CD14-positive monocyte (primary cell): ENCODE data around the gene CATSPER1. TPM values are rescaled to one million over a fixed set of nuclear protein-coding genes. Genes with fewer than 3 reads are reported as not detected.
A peak's percentile ranks its signal among the peaks of the same experiment; 100 is the strongest.

Experiments
- DNase-seq, 3 donors: peaks; one replicate each; pipeline ENCODE4 v3.0.0-alpha.2; 2011 to 2022
- H2AFZ ChIP-seq: 2 replicates; pipeline ENCODE4 v1.6.0; 2012; ENCODE audit warnings: mild to moderate bottlenecking, low read depth, low read length, inconsistent platforms; ENCODE audit not compliant: insufficient read depth, poor library complexity, severe bottlenecking
- H3K27ac ChIP-seq, 2 donors: 1 replicate in 1 of 2; 2 replicates in 1 of 2; pipeline ENCODE4 v1.5.1; 2012 to 2013; ENCODE audit warnings: low read length in 2 of 2, control low read depth in 1 of 2, inconsistent platforms in 1 of 2, low read depth in 1 of 2, mild to moderate bottlenecking in 1 of 2
- H3K27me3 ChIP-seq, 2 donors: one replicate each; pipeline versions ENCODE4 v1.6.0 to v1.6.1; 2011 to 2013; ENCODE audit warnings: low read length in 2 of 2; ENCODE audit not compliant: control insufficient read depth in 2 of 2, insufficient read depth in 2 of 2
- H3K36me3 ChIP-seq, 2 donors: replicated peaks in 1 of 2; 1 replicate in 1 of 2; 2 replicates in 1 of 2; pipeline versions ENCODE4 v1.5.1 to v1.6.1; 2012 to 2013; ENCODE audit warnings: low read length in 2 of 2, control low read depth in 1 of 2, inconsistent platforms in 1 of 2, mild to moderate bottlenecking in 1 of 2; ENCODE audit not compliant: insufficient read depth in 2 of 2, control insufficient read depth in 1 of 2
- H3K4me1 ChIP-seq, 2 donors: 1 replicate in 1 of 2; 2 replicates in 1 of 2; pipeline versions ENCODE4 v1.5.1 to v1.6.1; 2012 to 2013; ENCODE audit warnings: low read length in 2 of 2, control low read depth in 1 of 2, inconsistent platforms in 1 of 2, mild to moderate bottlenecking in 1 of 2, moderate library complexity in 1 of 2; ENCODE audit not compliant: insufficient read depth in 2 of 2, control insufficient read depth in 1 of 2
- H3K4me2 ChIP-seq: replicated peaks from 2 replicates; pipeline ENCODE3; 2012; ENCODE audit warnings: low read length, moderate library complexity, mild to moderate bottlenecking; ENCODE audit not compliant: poor library complexity, severe bottlenecking; ENCODE audit errors: extremely low read depth
- H3K4me3 ChIP-seq, 3 experiments: fragments of 200-600 bp in 1 of 3; sonication (generic) in 1 of 3; replicated peaks in 1 of 3; 1 replicate in 2 of 3; 2 replicates in 1 of 3; pipeline ENCODE4 v1.5.1; 2011 to 2013; ENCODE audit warnings: low read length in 3 of 3, mild to moderate bottlenecking in 3 of 3, control low read depth in 2 of 3, low read depth in 2 of 3, inconsistent platforms in 1 of 3, moderate library complexity in 1 of 3
- H3K79me2 ChIP-seq: 2 replicates; pipeline ENCODE4 v1.6.0; 2012; ENCODE audit warnings: mild to moderate bottlenecking, control low read depth, inconsistent platforms, low read length, moderate library complexity; ENCODE audit not compliant: insufficient read depth
- H3K9ac ChIP-seq: 2 replicates; pipeline ENCODE4 v1.6.0; 2017; ENCODE audit warnings: low read length, mild to moderate bottlenecking; ENCODE audit not compliant: insufficient read depth, poor library complexity, severe bottlenecking
- H3K9me3 ChIP-seq, 2 donors: replicated peaks in 1 of 2; 1 replicate in 1 of 2; 2 replicates in 1 of 2; pipeline versions ENCODE4 v1.5.1 to v1.6.1; 2012 to 2013; ENCODE audit warnings: low read length in 2 of 2, control low read depth in 1 of 2; ENCODE audit not compliant: control insufficient read depth in 1 of 2, insufficient read depth in 1 of 2
- H4K20me1 ChIP-seq: 2 replicates; pipeline ENCODE4 v1.6.0; 2012; ENCODE audit warnings: mild to moderate bottlenecking, low read length, control low read depth, moderate library complexity; ENCODE audit not compliant: insufficient read depth
- H3K27ac Mint-ChIP-seq, 7 donors: one replicate each; pipeline ENCODE4 v1.8.0; 2020; ENCODE audit warnings: mild to moderate bottlenecking in 7 of 7, mixed read lengths in 7 of 7, moderate library complexity in 6 of 7, inconsistent platforms in 2 of 7
- H3K27me3 Mint-ChIP-seq, 3 donors: one replicate each; pipeline ENCODE4 v1.8.0; 2021 to 2022; ENCODE audit warnings: low read depth in 3 of 3, mild to moderate bottlenecking in 3 of 3, mixed read lengths in 3 of 3, moderate library complexity in 3 of 3, inconsistent platforms in 1 of 3
- H3K36me3 Mint-ChIP-seq, 2 donors: one replicate each; pipeline ENCODE4 v1.8.0; 2020; ENCODE audit warnings: mixed read lengths in 2 of 2, inconsistent platforms in 1 of 2, mild to moderate bottlenecking in 1 of 2
- H3K4me1 Mint-ChIP-seq: one replicate; pipeline ENCODE4 v1.8.0; 2020; ENCODE audit warnings: mild to moderate bottlenecking, mixed read lengths
- H3K4me3 Mint-ChIP-seq, 2 donors: one replicate each; pipeline ENCODE4 v1.8.0; 2020; ENCODE audit warnings: mild to moderate bottlenecking in 2 of 2, mixed read lengths in 2 of 2, moderate library complexity in 1 of 2
- H3K9me3 Mint-ChIP-seq, 7 donors: one replicate each; pipeline ENCODE4 v1.8.0; 2020 to 2022; ENCODE audit warnings: mixed read lengths in 7 of 7, mild to moderate bottlenecking in 6 of 7, moderate library complexity in 6 of 7, inconsistent platforms in 2 of 7
- WGBS: methylation state at CpG from one replicate; pipeline ENCODE4 v1.1.5; 2013; ENCODE audit warnings: missing lambda C conversion rate; ENCODE audit not compliant: insufficient coverage; 5-methylcytosine and 5-hydroxymethylcytosine counted together
- intact Hi-C, 2 donors: fragments of 100-400 bp; cut with micrococcal nuclease; formaldehyde crosslinking; loops; one replicate each; pipeline versions ENCODE4 v1.15.0 to v1.15.1; 2023
- polyA plus RNA-seq, 3 donors: library from polyadenylated mRNA; depleted of rRNA in 1 of 3; unstranded in 2 of 3; stranded (reverse) in 1 of 3; fragments of 300-500 nt in 2 of 3; fragments of >200 nt in 1 of 3; fragmentation: Illumina TruSeq in 2 of 3; gene quantifications; 1 replicate in 2 of 3; 2 replicates in 1 of 3; pipeline ENCODE4 v1.2.3, GENCODE V29; 2012 to 2021
- TF ChIP-seq, protein P1 (sequence below): fragments of 200-600 bp; IDR thresholded peaks from one replicate; pipeline ENCODE4 v1.8.0; 2022; ENCODE audit warnings: antibody characterized with exemption, mild to moderate bottlenecking

CATSPER1 gene
- polyA plus RNA-seq, 3 donors: 15.4 to 24.1 (median 22.0) TPM

DNA sequence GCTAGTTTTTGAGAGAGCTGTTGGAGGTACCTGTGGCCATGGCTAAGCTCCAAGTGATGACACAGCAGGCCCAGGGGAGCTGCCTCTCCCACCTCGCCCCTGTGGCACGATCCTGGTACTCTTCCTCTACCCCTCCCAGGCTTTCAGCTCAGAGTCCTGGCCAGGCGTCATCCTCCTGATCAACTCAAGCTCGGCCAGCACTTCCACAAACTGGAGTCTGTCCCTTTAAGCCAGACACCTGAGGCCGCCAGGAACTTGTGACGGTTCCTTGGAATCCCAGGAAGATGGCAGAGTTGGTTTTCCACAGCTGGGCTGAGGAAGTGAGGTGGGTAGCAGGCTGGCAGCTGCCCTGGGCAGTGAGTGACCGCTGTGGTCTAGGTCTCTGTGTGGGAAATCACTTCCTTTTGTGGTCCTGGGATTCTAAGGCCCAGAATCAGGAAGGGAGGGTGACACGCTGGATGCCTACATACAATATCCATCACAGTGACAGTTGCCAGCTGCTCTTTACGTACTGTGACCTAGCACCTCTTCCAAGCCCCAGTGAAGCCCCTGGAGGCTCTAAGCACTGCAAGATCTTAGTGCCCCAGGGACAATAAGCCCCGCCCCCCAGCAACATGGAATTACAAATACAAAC, 17.7 kb downstream of the CATSPER1 start:
- intact Hi-C loops: no loop called here
- H3K9me3 ChIP-seq: no peaks in the 10 kb centered on the region
- DNase-seq: no peak
- H3K4me1 Mint-ChIP-seq: peaks cover 22% of the 10 kb centered on the region
- H3K27ac Mint-ChIP-seq: no peak overlapping the region
- H3K9ac ChIP-seq: no peak overlapping the region
- TF ChIP-seq, protein P1, sequence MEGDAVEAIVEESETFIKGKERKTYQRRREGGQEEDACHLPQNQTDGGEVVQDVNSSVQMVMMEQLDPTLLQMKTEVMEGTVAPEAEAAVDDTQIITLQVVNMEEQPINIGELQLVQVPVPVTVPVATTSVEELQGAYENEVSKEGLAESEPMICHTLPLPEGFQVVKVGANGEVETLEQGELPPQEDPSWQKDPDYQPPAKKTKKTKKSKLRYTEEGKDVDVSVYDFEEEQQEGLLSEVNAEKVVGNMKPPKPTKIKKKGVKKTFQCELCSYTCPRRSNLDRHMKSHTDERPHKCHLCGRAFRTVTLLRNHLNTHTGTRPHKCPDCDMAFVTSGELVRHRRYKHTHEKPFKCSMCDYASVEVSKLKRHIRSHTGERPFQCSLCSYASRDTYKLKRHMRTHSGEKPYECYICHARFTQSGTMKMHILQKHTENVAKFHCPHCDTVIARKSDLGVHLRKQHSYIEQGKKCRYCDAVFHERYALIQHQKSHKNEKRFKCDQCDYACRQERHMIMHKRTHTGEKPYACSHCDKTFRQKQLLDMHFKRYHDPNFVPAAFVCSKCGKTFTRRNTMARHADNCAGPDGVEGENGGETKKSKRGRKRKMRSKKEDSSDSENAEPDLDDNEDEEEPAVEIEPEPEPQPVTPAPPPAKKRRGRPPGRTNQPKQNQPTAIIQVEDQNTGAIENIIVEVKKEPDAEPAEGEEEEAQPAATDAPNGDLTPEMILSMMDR: no peak
- H3K27me3 Mint-ChIP-seq: peaks cover 22 to 35% (median 34%) of the 10 kb centered on the region in 3 donors
- H3K4me2 ChIP-seq: no peak overlapping the region
- peaks cover 21 to 23% of the 10 kb centered on the region in 2 donors for H3K4me1 ChIP-seq
- peaks cover 0 to 5% (median 2%) of the 10 kb centered on the region in 7 donors for H3K9me3 Mint-ChIP-seq
- peaks cover 7% of the 10 kb centered on the region for H3K79me2 ChIP-seq
- H3K4me3 Mint-ChIP-seq: no peak overlapping the region
- no peak overlapping the region for H3K4me3 ChIP-seq
- no peaks in the 10 kb centered on the region for H4K20me1 ChIP-seq
- WGBS: 54% methylated on average over 7 of the region's 10 CpGs
- H3K27ac ChIP-seq: no peak overlapping the region
- peak overlapping the region; percentile 23 for H2AFZ ChIP-seq
- H3K36me3 ChIP-seq: peaks cover 10 to 26% of the 10 kb centered on the region in 2 donors
- peaks cover 14 to 23% of the 10 kb centered on the region in 2 donors for H3K27me3 ChIP-seq
- H3K36me3 Mint-ChIP-seq: peaks cover 10 to 28% of the 10 kb centered on the region in 2 donors

DNA sequence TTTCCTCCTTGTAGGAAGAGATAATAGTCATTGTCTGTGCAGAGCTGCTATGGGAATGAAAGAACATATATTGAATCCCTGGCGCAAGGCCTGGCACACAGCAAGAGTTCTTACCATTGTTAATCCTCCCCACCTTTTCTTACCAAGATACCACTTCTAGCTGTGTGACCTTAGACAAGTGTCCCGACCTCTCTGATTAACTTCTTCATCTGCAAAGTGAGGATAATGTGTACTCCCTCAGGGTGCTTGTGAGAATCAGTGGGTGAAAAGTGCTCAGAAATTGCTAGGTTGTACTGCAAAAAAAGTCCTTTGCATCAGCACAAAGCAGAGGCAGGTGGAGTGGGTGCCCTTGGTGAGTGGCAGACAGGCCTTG, 18.2 kb downstream of the CATSPER1 start:
- Mint-ChIP-seq H3K36me3 (peaks cover 11 to 30% of the 10 kb centered on the region in 2 donors), H3K9me3 (peaks cover 0 to 5% (median 2%) of the 10 kb centered on the region in 7 donors), H3K4me3 (no peak overlapping the region), H3K27me3 (peaks cover 22 to 34% (median 33%) of the 10 kb centered on the region in 3 donors), H3K27ac (no peak overlapping the region), H3K4me1 (peaks cover 22% of the 10 kb centered on the region)
- TF ChIP-seq, protein P1: no peak
- Histone ChIP-seq H3K9ac (no peak overlapping the region), H3K9me3 (no peaks in the 10 kb centered on the region), H2AFZ (no peak overlapping the region), H3K36me3 (peaks cover 10 to 26% of the 10 kb centered on the region in 2 donors), H3K4me3 (no peak overlapping the region), H3K27me3 (peaks cover 14 to 23% of the 10 kb centered on the region in 2 donors), H4K20me1 (peaks cover under 1% of the 10 kb centered on the region), H3K27ac (no peak overlapping the region), H3K79me2 (peaks cover 12% of the 10 kb centered on the region), H3K4me2 (no peak overlapping the region), H3K4me1 (peaks cover 20 to 23% of the 10 kb centered on the region in 2 donors)
- no peak for DNase-seq
- intact Hi-C loops: no loop called here
- WGBS: no CpG with 5 or more reads among the region's 2 CpGs
